ENCODE results near the gene VTI1A.

DNA sequence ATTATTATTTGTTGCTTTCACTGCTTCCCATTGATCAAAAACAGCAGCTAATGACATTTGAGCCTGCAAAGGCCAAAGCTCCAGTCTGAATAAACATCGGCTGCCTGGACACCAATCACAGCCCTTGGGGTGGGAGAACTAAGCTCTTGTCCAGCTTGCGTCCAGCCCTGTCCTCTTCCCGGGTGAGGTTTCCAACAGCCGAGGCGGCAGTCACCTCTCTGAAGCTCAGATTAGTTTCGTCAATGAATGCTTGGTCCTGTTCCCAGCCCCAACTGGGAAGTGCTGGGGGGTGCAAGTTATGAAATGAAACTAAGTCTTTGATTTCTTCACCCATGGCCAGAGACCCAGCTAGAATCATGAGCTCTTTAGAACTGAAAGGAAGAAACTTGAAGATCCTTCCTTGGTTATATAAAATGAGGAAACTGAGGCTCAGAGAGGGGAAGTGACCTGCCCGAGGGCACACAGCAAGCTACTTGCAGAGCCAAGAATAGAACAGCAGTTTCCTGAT lies 389.0 kb downstream of the VTI1A start:
- TF ChIP-seq, protein P1, sequence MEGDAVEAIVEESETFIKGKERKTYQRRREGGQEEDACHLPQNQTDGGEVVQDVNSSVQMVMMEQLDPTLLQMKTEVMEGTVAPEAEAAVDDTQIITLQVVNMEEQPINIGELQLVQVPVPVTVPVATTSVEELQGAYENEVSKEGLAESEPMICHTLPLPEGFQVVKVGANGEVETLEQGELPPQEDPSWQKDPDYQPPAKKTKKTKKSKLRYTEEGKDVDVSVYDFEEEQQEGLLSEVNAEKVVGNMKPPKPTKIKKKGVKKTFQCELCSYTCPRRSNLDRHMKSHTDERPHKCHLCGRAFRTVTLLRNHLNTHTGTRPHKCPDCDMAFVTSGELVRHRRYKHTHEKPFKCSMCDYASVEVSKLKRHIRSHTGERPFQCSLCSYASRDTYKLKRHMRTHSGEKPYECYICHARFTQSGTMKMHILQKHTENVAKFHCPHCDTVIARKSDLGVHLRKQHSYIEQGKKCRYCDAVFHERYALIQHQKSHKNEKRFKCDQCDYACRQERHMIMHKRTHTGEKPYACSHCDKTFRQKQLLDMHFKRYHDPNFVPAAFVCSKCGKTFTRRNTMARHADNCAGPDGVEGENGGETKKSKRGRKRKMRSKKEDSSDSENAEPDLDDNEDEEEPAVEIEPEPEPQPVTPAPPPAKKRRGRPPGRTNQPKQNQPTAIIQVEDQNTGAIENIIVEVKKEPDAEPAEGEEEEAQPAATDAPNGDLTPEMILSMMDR (conservative IDR thresholded peaks at IDR 0.05): no peak
- no peak for TF ChIP-seq EZH2 (IDR thresholded peaks at IDR 0.05; ENCODE audit: low read depth)
